ENCODE data around the gene POLL. TPM values are rescaled to one million over a fixed set of nuclear protein-coding genes. Genes with fewer than 3 reads are reported as not detected.
A peak's percentile ranks its signal among the peaks of the same experiment; 100 is the strongest.
"Not testable (repeated sequence)": the region's sequence is repeated elsewhere in the genome, so short reads cannot be mapped to it uniquely, and the experiment has no call there.

Gene POLL
- 15.8 TPM for total RNA-seq
- long read RNA-seq, partial matches to known transcripts = 3 of 29 reads
- long read RNA-seq, other reads (novel, unspliced or antisense) = 20 of 29 reads

GRCh38 chr10:101587725-101588653, at the start of gene POLL, which contains the start of gene DPCD:
TSS of gene POLL (minus strand) at chr10:101588257. CDS start at chr10:101587360, 897 bp downstream.
TSS of gene DPCD (plus strand) at chr10:101588321. CDS start at chr10:101588337, 16 bp downstream.
- ATAC-seq (ENCODE audit: poor library complexity) (peak; percentile 97), DNase-seq (peak; percentile 99)
- intact Hi-C loops (cut with DNase I) = no loop called here

- DNase-seq; ATAC-seq (ENCODE audit: poor library complexity); intact Hi-C loops (cut with DNase I): not testable (repeated sequence)
Measured at GRCh38 chr10:101633510-101633909, 45.5 kb upstream of the POLL start.

- DNase-seq (no peak), ATAC-seq (ENCODE audit: poor library complexity) (peak; percentile 38)
- intact Hi-C loops (cut with DNase I) = no loop called here
Measured at GRCh38 chr10:101631821-101632475, 43.9 kb upstream of the POLL start.

GRCh38 chr10:101630633-101630920, 42.5 kb upstream of the POLL start:
- ATAC-seq (ENCODE audit: poor library complexity) = no peak
- intact Hi-C loops (cut with DNase I) = no loop called here

GRCh38 chr10:101629837-101630632, 42.0 kb upstream of the POLL start:
- intact Hi-C loops (cut with DNase I) = no loop called here
- DNase-seq (peak; percentile 59), ATAC-seq (ENCODE audit: poor library complexity) (peak; percentile 93)

More at GRCh38 chr10:101630633-101630920, 42.5 kb upstream of the POLL start:
- no peak for DNase-seq

- DNase-seq = no peak
- intact Hi-C loops (cut with DNase I) = no loop called here
- ATAC-seq (ENCODE audit: poor library complexity) = peak; percentile 61
Measured at GRCh38 chr10:101625821-101626412, 37.9 kb upstream of the POLL start.

- intact Hi-C loops (cut with DNase I) = no loop called here
- ATAC-seq (ENCODE audit: poor library complexity) (no peak), DNase-seq (no peak)
Measured at GRCh38 chr10:101624526-101625102, 36.6 kb upstream of the POLL start.

- no peak for DNase-seq
- ATAC-seq (ENCODE audit: poor library complexity) = no peak
Measured at GRCh38 chr10:101623528-101623927, 35.5 kb upstream of the POLL start.

GRCh38 chr10:101619983-101620382, 31.9 kb upstream of the POLL start:
- ATAC-seq (ENCODE audit: poor library complexity) (no peak), DNase-seq (no peak)
- intact Hi-C loops (cut with DNase I) = no loop called here

More at GRCh38 chr10:101623528-101623927, 35.5 kb upstream of the POLL start:
- intact Hi-C loops (cut with DNase I) = no loop called here

- ATAC-seq (ENCODE audit: poor library complexity) (no peak), DNase-seq (no peak)
- intact Hi-C loops (cut with DNase I) = no loop called here
Measured at GRCh38 chr10:101618871-101619270, 30.8 kb upstream of the POLL start.

GRCh38 chr10:101617824-101618568, 29.9 kb upstream of the POLL start:
- intact Hi-C loops (cut with DNase I) = no loop called here
- DNase-seq = no peak
- ATAC-seq (ENCODE audit: poor library complexity) = no peak

- ATAC-seq (ENCODE audit: poor library complexity) (no peak), DNase-seq (no peak)
- intact Hi-C loops (cut with DNase I) = no loop called here
Measured at GRCh38 chr10:101617102-101617823, 29.2 kb upstream of the POLL start.

GRCh38 chr10:101616415-101617101, 28.5 kb upstream of the POLL start:
- no peak for DNase-seq
- peak; percentile 51 for ATAC-seq (ENCODE audit: poor library complexity)
- intact Hi-C loops (cut with DNase I) = no loop called here

GRCh38 chr10:101615525-101616116, 27.6 kb upstream of the POLL start:
- DNase-seq (no peak), ATAC-seq (ENCODE audit: poor library complexity) (no peak)
- intact Hi-C loops (cut with DNase I) = no loop called here

- DNase-seq (no peak), ATAC-seq (ENCODE audit: poor library complexity) (no peak)
- intact Hi-C loops (cut with DNase I) = no loop called here
Measured at GRCh38 chr10:101614663-101615524, 26.8 kb upstream of the POLL start.

All from Right ventricle myocardium superior (tissue), 1 donor.